ENCODE measurements around the gene GPRC5D. TPM values are rescaled to one million over a fixed set of nuclear protein-coding genes. Genes with fewer than 3 reads are reported as not detected.

Gene GPRC5D
- total RNA-seq, 1 experiment from 2014 or later: not detected

DNA sequence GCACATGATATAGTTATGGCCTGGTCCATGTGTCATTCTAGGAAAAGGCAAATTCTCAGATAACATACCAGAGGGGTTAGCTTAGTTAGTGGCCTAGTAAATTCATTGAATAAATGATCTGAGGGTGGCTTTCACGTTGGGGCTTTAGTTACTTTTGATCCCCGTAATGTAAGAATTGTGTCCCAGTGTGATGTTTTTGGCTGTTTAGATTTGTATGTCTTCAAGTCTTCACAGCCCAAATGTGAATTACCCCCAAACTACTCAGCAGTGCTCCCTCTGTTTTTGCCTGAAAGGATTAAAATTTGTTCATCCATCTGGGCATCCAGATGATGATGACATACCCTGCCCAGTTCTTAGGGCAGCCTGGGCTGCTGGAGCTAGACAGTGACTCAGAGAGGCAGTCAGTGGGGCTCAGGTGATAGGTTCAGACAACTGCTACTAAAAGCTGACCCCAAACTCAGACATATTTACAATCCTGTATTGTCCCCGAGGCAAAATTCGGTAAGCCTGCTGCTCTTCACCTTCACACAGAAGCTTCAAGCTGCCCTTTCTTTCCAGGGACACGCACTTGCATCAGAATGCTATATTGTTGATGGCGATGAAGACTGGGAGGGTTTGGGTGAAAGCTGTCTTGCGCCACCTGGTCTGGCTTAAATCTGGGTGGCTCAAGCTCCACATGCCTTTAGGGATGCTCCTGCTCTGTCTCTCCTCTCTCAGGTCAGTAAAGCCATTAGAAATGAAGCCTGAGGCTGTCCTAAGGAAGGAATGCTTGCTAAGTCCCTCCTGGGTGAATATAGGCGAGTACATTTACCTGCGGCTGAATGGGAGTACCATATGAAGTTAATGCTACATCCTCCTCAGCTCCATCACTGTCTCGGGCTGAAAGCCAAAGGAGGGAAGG is 10.3 kb downstream of the GPRC5D start:
- DNase-seq (ENCODE audit: extremely low read depth, low read depth): no peak

DNA sequence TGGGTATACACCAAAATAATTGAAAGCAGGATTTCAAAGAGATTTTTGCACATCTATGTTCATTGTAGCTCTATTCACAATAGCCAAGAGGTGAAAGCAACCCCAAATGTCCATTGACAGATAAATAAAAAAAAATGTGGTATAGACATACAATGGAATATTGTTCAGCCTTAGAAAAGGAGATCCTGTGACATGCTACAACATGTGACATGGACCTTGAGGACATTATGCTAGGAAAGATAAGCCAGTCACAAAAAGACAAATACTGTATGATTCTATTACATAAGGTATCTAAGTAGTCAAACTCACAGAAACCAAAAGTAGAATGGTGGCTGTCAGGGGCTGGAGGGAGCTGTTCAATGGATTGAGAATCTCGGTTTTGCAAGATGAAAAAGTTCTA is 12.1 kb downstream of the GPRC5D start:
- no peak for DNase-seq (ENCODE audit: extremely low read depth, low read depth)

GRCh38 chr12:12938541-12938940 is 13.4 kb downstream of the GPRC5D start:
- no peak for DNase-seq (ENCODE audit: extremely low read depth, low read depth)

GRCh38 chr12:12936983-12937491 is 14.9 kb downstream of the GPRC5D start:
- DNase-seq (ENCODE audit: extremely low read depth, low read depth): no peak

GRCh38 chr12:12934556-12934955 is 17.4 kb downstream of the GPRC5D start:
- no peak for DNase-seq (ENCODE audit: extremely low read depth, low read depth)

GRCh38 chr12:12933742-12934141 is 18.2 kb downstream of the GPRC5D start:
- no peak for DNase-seq (ENCODE audit: extremely low read depth, low read depth)

DNA sequence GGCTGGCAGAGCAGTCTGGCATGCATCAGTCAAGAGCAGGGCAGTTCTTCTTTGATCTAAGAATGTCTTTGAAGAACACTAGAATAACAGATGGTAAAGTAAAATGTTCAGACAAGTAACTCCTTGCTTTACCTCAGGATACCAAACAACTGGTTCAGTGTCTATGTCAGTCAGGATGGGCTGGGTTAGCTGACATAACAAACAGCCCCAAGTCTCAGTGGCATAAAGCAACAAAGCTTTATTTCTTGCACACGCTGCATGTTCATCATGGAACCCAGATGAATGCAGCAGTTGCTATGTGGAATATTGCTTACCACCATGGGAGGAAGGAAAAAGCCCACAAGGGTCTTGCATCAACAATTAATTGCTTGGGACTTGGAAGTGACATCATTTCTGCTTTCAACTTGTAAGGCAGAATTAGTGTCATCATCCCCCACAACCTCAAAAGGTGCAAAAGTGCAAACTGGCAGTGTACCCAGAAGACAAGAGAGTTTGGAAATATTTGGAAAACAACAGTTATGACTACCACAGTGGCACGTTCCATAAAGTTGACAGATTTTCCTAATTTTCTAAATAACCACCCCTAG is 21.2 kb downstream of the GPRC5D start:
- no peak for DNase-seq (ENCODE audit: extremely low read depth, low read depth)

DNA sequence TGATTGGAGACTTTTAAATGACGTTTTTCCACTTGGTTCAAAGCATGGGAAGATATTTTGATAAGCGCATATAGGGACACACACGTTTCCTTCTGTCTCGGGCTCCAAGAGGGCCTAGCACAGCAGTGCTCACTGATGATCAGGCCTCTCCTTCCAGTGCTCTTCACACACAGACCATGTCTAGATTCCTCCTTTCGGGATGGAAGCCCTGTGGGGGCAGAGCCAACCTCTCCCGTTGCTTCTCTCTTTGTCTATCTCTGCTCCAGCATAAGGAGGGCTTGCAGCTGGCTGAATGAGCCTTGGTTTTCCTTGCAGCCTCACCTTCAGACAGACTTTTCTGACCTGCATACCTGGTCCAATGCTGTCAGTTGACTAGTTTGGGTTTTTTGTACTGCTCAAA is 22.3 kb downstream of the GPRC5D start:
- DNase-seq (ENCODE audit: extremely low read depth, low read depth): no peak

GRCh38 chr12:12927211-12928079 is 24.5 kb downstream of the GPRC5D start:
- peak; percentile 81 for DNase-seq (ENCODE audit: extremely low read depth, low read depth)

DNA sequence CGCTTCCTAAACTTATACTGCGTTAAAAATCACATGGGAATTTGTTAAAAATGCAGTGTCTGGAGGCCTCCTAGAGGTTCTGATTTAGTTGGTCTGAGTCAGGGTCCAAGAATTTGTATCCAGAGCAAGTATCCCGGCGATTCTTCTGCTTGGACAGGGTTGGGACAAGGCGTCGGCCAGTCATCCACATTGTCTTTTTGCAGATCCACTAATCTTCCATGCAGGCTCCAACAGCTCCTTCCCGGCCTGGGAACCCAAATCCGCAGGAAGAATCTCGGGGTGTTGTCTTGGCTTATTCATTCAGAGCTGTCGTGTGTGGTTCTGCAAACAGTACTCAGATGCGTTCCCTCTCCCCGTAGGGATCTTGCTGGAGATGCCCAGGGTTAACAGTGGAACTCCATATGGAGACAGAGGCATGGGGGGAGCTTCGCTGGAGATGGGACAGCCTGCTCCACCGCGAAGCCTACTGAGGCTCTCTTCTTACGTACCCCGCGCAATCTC is 25.3 kb downstream of the GPRC5D start:
- no peak for DNase-seq (ENCODE audit: extremely low read depth, low read depth)

DNA sequence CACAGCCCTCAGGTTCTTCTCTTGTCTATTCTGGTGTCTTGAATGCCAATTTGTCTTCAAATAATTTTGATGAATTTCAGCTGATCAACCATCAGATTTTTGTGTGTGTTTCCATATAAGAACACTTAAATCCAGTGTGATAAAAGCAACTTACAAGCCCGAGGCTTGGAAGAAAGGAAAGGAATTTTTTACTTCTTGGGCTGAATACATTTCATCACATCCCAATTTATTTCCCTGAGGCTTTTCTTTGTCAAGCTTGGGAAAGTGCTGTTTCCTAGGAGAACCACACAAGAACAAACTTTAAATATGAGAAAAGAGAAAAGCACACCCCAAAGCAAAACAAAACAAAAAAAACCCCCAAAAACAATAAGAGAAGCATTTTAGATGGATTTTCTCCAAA is 26.6 kb downstream of the GPRC5D start:
- no peak for DNase-seq (ENCODE audit: extremely low read depth, low read depth)

- no peak for DNase-seq (ENCODE audit: extremely low read depth, low read depth)
Measured at GRCh38 chr12:12924169-12924568, 27.8 kb downstream of the GPRC5D start.

DNA sequence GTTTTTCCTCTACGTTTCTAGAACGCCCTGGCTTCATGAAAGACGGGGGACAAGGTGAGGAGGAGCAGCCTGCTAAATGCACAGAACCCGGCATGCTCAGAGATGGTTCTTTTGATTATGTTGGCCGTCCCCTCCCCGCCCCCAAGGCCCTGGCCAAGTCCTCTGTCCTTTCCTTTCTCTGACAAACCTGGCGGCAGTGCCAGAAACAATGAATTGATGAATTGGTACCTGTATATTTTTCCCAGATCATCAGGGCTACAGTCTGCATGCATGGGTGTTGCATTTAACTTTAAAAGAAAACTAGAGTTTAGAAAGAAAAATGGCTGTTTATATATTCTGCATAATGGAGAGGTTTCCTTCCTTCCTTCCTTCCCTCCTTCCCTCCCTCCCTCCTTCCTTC is 29.0 kb downstream of the GPRC5D start:
- no peak for DNase-seq (ENCODE audit: extremely low read depth, low read depth)

- DNase-seq (ENCODE audit: extremely low read depth, low read depth): no peak
Measured at GRCh38 chr12:12922191-12922616, 29.8 kb downstream of the GPRC5D start.

DNA sequence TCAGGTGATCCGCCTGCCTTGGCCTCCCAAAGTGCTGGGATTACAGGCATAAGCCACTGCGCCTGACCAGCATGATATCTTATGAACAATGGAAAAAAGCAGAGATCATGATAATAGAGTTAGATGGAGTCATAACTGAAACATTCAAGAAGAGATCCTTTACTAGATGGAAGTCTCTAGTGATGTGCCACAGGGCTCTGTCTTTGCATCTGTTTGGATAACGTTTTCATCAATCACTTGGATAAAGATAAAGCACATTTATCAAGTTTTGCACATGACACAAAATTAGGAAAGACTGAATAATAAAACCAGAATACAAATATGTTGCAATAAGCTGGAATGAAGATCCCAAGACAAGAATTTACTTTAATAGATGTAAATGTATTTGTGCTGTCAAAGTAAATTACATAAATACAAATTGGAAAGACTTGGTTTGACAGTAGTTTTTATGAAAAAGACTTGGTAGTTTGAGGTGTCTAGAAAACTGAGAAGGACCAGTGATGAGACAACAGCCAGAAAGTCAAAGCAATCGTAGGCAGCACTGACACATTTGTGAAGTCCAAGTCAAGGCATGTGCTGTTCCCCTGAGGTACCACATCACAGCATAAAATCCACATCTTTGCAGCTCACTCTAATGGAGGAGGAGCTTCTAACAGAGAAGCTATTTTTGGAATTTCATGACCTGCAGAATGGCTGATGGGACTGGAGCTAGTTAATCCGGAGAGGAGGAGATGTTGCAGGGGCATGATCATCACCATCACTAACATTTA is 32.1 kb downstream of the GPRC5D start:
- DNase-seq (ENCODE audit: extremely low read depth, low read depth): no peak

DNA sequence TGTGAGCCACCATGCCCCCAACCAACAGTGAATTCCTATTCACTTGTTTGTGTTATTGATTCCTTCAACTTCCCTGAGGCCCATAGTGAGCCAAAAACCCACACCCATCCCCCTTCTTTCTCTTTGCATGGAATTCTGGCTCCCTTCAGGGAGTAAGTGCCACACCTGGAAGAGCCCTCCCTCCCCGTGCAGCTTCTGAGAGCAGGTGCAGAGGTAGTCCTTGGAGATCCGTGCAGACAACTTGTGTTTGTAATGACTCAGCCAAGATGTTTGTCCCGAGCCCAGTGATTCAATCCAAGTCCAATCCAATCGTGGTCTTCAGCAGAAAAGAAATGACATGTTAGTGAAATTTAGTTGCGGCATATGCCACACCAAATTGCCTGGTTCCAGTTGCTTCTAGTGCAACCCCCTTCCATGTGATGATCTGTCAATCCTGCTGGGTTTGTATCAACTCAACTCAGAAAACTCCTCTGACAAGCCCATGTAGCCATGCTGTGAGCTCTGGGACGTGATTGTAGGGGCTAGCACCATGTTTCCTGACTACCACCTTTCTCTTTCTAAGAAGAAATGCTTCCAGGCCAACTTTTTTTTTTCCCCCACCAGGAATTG is 33.1 kb downstream of the GPRC5D start:
- no peak for DNase-seq (ENCODE audit: extremely low read depth, low read depth)

GRCh38 chr12:12917517-12917916 is 34.5 kb downstream of the GPRC5D start:
- DNase-seq (ENCODE audit: extremely low read depth, low read depth): no peak

DNA sequence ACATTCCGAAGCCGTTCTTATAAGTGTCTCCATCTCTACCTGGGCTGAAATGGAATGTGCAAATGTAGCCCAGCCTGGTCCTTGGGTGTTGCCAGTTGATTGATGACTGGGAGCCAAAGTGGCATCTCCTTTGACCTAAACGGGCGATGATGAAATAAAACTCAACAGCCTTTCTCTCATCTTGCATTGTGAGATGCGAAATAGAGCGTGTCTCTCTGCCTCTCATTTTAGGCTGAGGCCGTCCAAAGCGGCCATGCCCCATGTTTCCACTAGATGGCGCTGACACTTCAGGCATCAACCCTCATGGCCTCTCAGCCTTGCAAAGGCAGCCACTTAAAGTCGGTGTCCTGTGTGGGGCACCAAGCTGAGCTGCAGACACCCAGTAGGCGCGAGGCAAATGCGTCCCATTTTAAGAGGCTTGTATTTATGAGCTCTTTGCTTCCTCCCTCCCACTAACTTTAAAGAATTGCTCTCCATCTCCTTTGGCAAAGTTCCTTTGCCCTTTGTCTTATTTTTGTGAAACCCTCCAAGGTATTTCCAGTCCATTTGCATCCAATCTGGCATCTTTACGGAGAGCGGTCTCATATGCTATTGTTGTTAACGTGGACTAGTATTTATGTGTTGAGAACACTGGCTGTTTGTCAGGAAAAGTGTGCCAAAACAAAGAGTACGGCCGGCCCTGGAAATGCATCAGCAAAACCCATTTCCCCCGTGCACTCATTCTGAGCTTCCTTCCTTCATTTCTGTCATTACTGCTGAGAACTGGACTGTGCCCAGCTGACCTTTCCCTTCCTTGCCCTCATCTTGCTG is 35.6 kb downstream of the GPRC5D start:
- peak; percentile 71 for DNase-seq (ENCODE audit: extremely low read depth, low read depth)

GRCh38 chr12:12915656-12916055 is 36.3 kb downstream of the GPRC5D start:
- DNase-seq (ENCODE audit: extremely low read depth, low read depth): no peak
